Fibroblast of gingiva (primary cell): ENCODE measurements around the gene ATP5F1E.
"Not testable (repeated sequence)": the region's sequence is repeated elsewhere in the genome, so short reads cannot be mapped to it uniquely, and the experiment has no call there.

ENCODE experiments used
- DNase-seq: peaks from one replicate; pipeline ENCODE4 v3.0.0-alpha.2; 2011; ENCODE audit warnings: low read depth

ATP5F1E gene

GRCh38 chr20:59019217-59019616, 12.9 kb downstream of the ATP5F1E start, which contains the start of gene TUBB1:
TSS of gene TUBB1 (plus strand) at chr20:59019429. CDS start at chr20:59019523, 94 bp downstream.
- DNase-seq = no peak

- DNase-seq = no peak
These were observed 13.3 kb downstream of the ATP5F1E start for GRCh38 chr20:59018817-59019216.

- DNase-seq = no peak
These were observed 14.5 kb downstream of the ATP5F1E start for GRCh38 chr20:59017493-59018231.

GRCh38 chr20:59016795-59017492, 15.2 kb downstream of the ATP5F1E start:
- DNase-seq = no peak

- no peak for DNase-seq
These were observed 16.1 kb downstream of the ATP5F1E start for GRCh38 chr20:59015812-59016711.

GRCh38 chr20:59015411-59015810, 16.7 kb downstream of the ATP5F1E start:
- no peak for DNase-seq

GRCh38 chr20:59014680-59015389, 17.3 kb downstream of the ATP5F1E start:
- DNase-seq = no peak

GRCh38 chr20:59013959-59014608, 18.1 kb downstream of the ATP5F1E start:
- DNase-seq = no peak

GRCh38 chr20:59013031-59013951, 18.8 kb downstream of the ATP5F1E start:
- DNase-seq = no peak

- DNase-seq = not testable (repeated sequence)
These were observed 20.3 kb downstream of the ATP5F1E start for GRCh38 chr20:59011874-59012157.

GRCh38 chr20:59010995-59011873, 20.9 kb downstream of the ATP5F1E start:
- peak; percentile 86 for DNase-seq

- DNase-seq = no peak
These were observed 21.7 kb downstream of the ATP5F1E start for GRCh38 chr20:59010321-59010994.

- no peak for DNase-seq
These were observed 23.3 kb downstream of the ATP5F1E start for GRCh38 chr20:59008715-59009336.

- DNase-seq = no peak
These were observed 24.2 kb downstream of the ATP5F1E start for GRCh38 chr20:59007665-59008511.

- DNase-seq = peak; percentile 50
These were observed 25.1 kb downstream of the ATP5F1E start, which contains the start of gene CTSZ for GRCh38 chr20:59006864-59007664. TSS of gene CTSZ (minus strand) at chr20:59007254. CDS start at chr20:59007128, 126 bp downstream.

GRCh38 chr20:59006167-59006863, 25.8 kb downstream of the ATP5F1E start:
- peak; percentile 10 for DNase-seq
